Measurements from ENCODE around the gene MIGA2. TPM values are rescaled to one million over a fixed set of nuclear protein-coding genes. Genes with fewer than 3 reads are reported as not detected.

Gene MIGA2
- total and polyA plus RNA-seq, 9 of the 15 experiments (the other 6 are each of a cell fraction or from before 2014, with no cell fraction given), result 0.15 to 54.1 (median 18.0) TPM

DNA sequence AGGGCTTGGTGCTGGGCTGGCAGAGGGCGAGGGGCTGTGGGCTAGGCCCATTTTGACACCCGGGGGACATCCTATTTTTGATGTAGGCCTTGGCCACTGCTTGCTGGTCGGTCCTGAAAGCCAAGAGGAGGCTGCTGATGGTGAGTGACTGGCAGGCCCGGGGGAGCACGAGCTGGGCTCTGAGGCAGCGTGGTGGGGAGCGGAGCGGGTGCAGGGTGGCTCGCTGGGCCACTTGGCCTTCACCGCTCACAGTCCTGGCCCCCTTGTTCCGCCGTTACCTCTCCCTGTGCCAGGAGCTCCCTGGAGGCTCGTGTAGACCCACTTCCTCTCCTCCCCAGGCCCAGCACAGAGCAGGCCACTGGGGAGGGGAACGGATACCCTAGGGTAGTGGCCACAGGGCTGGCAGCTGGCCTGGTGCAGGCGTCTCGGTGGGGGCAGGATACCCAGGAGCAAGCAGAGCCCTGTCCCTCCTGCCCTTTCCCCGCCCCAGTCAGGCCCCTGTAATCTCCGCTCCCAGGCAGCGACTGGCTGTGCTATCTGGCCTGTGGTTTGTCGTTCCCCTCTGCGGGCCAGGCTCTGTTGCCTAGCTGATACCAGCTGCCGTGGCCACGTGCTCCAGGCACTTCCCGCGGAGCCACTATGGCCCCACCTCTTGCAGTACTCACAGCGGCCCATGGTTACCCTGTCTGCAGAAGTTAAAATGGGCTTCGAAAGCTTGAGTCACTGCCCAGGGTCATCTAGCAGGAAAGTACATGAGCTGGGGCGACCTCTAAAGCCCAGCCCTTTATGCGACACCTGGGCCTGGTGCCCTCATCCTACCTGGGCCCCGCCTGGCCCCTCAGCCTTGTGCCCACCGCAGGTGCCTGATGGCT is 32.8 kb downstream of the MIGA2 start (continued):
- TF ChIP-seq ETS2 (tag; IDR thresholded peaks at IDR 0.05; ENCODE audit: borderline replicate concordance, poor library complexity, severe bottlenecking), result no peak
- TF ChIP-seq HNRNPH1 (optimal IDR thresholded peaks at IDR 0.05; ENCODE audit: low read depth, low read length), result no peak
- peak; percentile 88 for TF ChIP-seq BACH1 (tag; IDR thresholded peaks at IDR 0.05)
- peak; percentile 69 for TF ChIP-seq FOSL1 (tag; conservative IDR thresholded peaks at IDR 0.05)
- TF ChIP-seq THRAP3 (IDR thresholded peaks at IDR 0.05; ENCODE audit: borderline replicate concordance), result no peak
- TF ChIP-seq ZNF133 (CRISPR knock-in tag; IDR thresholded peaks at IDR 0.05), result no peak
- peak; percentile 75; the same call in 1 of the 2 replicates for TF ChIP-seq ZNF23 (CRISPR knock-in tag; IDR thresholded peaks at IDR 0.05)
- no peak for TF ChIP-seq ILK (tag; IDR thresholded peaks at IDR 0.05; ENCODE audit: borderline replicate concordance, low read depth)
- TF ChIP-seq KLF6 (CRISPR knock-in tag; IDR thresholded peaks at IDR 0.05; ENCODE audit: borderline replicate concordance), result peak; percentile 73; the same call in 1 of the 2 replicates
- TF ChIP-seq, protein P1, sequence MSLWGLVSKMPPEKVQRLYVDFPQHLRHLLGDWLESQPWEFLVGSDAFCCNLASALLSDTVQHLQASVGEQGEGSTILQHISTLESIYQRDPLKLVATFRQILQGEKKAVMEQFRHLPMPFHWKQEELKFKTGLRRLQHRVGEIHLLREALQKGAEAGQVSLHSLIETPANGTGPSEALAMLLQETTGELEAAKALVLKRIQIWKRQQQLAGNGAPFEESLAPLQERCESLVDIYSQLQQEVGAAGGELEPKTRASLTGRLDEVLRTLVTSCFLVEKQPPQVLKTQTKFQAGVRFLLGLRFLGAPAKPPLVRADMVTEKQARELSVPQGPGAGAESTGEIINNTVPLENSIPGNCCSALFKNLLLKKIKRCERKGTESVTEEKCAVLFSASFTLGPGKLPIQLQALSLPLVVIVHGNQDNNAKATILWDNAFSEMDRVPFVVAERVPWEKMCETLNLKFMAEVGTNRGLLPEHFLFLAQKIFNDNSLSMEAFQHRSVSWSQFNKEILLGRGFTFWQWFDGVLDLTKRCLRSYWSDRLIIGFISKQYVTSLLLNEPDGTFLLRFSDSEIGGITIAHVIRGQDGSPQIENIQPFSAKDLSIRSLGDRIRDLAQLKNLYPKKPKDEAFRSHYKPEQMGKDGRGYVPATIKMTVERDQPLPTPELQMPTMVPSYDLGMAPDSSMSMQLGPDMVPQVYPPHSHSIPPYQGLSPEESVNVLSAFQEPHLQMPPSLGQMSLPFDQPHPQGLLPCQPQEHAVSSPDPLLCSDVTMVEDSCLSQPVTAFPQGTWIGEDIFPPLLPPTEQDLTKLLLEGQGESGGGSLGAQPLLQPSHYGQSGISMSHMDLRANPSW (CRISPR knock-in tag; IDR thresholded peaks at IDR 0.05), result no peak
- TF ChIP-seq SP2 (IDR thresholded peaks at IDR 0.05; ENCODE audit: extremely low read depth, low read depth, low read length, poor library complexity, severe bottlenecking), result peak; percentile 10
- 0 out of 2 replicates have a peak, but pooled peaks have one; percentile 42 for TF ChIP-seq RFX5 (IDR thresholded peaks at IDR 0.05; ENCODE audit: low read depth, low read length)
